HepG2 (cell line): Measurements from ENCODE around the gene MYBL2. TPM values are rescaled to one million over a fixed set of nuclear protein-coding genes. Genes with fewer than 3 reads are reported as not detected.

ENCODE experiments used
- CBX2 ChIP-seq, 2 experiments: fragments of 200-600 bp in 1 of 2; sonication (generic); formaldehyde crosslinking in 1 of 2; IDR thresholded peaks; 2 replicates each; pipeline versions ENCODE4 v1.7.0 to v1.8.1; 2018 to 2022; ENCODE audit warnings: low read depth in 2 of 2, low read length in 1 of 2, mild to moderate bottlenecking in 1 of 2, missing genetic modification reagents in 1 of 2
- EP300 ChIP-seq, 3 experiments: sonication (generic) in 1 of 3; formaldehyde crosslinking in 1 of 3; IDR thresholded peaks; 2 replicates each; pipeline versions ENCODE4 v1.5.1 to v1.6.1; 2011 to 2020; ENCODE audit warnings: low read depth in 2 of 3, low read length in 2 of 3, borderline replicate concordance in 1 of 3, improper control_type of control experiment in 1 of 3, mild to moderate bottlenecking in 1 of 3, missing genetic modification reagents in 1 of 3, moderate library complexity in 1 of 3
- ETS1 ChIP-seq: sonication (generic); formaldehyde crosslinking; IDR thresholded peaks from 2 replicates; pipeline ENCODE4 v1.4.0; 2020; ENCODE audit warnings: missing genetic modification reagents
- FOXO1 ChIP-seq: sonication (generic); formaldehyde crosslinking; IDR thresholded peaks from 2 replicates; pipeline ENCODE4 v1.4.0; 2020; ENCODE audit warnings: missing genetic modification reagents
- HMGXB3 ChIP-seq: sonication (generic); formaldehyde crosslinking; IDR thresholded peaks from 2 replicates; pipeline ENCODE4 v1.4.0; 2020; ENCODE audit warnings: missing genetic modification reagents, borderline replicate concordance
- HOXA5 ChIP-seq: sonication (generic); formaldehyde crosslinking; IDR thresholded peaks from 2 replicates; pipeline ENCODE4 v1.4.0; 2020; ENCODE audit warnings: missing genetic modification reagents
- KDM2A ChIP-seq: sonication (generic); formaldehyde crosslinking; IDR thresholded peaks from 2 replicates; pipeline ENCODE4 v1.4.0; 2020; ENCODE audit warnings: low read depth, missing genetic modification reagents, borderline replicate concordance
- MTA3 ChIP-seq: sonication (generic); formaldehyde crosslinking; IDR thresholded peaks from 2 replicates; pipeline ENCODE4 v1.4.0; 2020; ENCODE audit warnings: missing genetic modification reagents
- PAWR ChIP-seq: sonication (generic); formaldehyde crosslinking; IDR thresholded peaks from 2 replicates; pipeline ENCODE4 v1.4.0; 2020; ENCODE audit warnings: missing genetic modification reagents, mild to moderate bottlenecking, borderline replicate concordance
- PAXIP1 ChIP-seq: sonication (generic); formaldehyde crosslinking; conservative IDR thresholded peaks from 2 replicates; pipeline ENCODE4 v1.4.0; 2020; ENCODE audit warnings: mild to moderate bottlenecking, missing genetic modification reagents, moderate library complexity
- SIN3B ChIP-seq: fragments of 150-350 bp; IDR thresholded peaks from 2 replicates; pipeline ENCODE4 v1.6.1; 2014; ENCODE audit warnings: low read length
- TARDBP ChIP-seq: sonication (generic); formaldehyde crosslinking; IDR thresholded peaks from 2 replicates; pipeline ENCODE4 v1.8.0; 2022; ENCODE audit warnings: mild to moderate bottlenecking, missing genetic modification reagents
- TMF1 ChIP-seq: sonication (generic); formaldehyde crosslinking; IDR thresholded peaks from 2 replicates; pipeline ENCODE4 v1.8.1; 2022; ENCODE audit warnings: low read depth, missing genetic modification reagents
- ZC3H4 ChIP-seq: sonication (generic); formaldehyde crosslinking; IDR thresholded peaks from 2 replicates; pipeline ENCODE4 v1.4.0; 2020; ENCODE audit warnings: missing genetic modification reagents, borderline replicate concordance
- ZFP41 ChIP-seq: sonication (generic); formaldehyde crosslinking; IDR thresholded peaks from 2 replicates; pipeline ENCODE4 v1.4.0; 2020; ENCODE audit warnings: mild to moderate bottlenecking, missing genetic modification reagents, borderline replicate concordance
- ZNF17 ChIP-seq: sonication (generic); formaldehyde crosslinking; IDR thresholded peaks from 2 replicates; pipeline ENCODE4 v1.5.0; 2020; ENCODE audit warnings: mild to moderate bottlenecking, missing genetic modification reagents
- ZNF768 ChIP-seq: sonication (generic); formaldehyde crosslinking; IDR thresholded peaks from 2 replicates; pipeline ENCODE4 v1.4.0; 2020; ENCODE audit warnings: missing genetic modification reagents
- ZSCAN22 ChIP-seq: sonication (generic); formaldehyde crosslinking; IDR thresholded peaks from 2 replicates; pipeline ENCODE4 v1.4.0; 2020; ENCODE audit warnings: mild to moderate bottlenecking, missing genetic modification reagents
- ZZZ3 ChIP-seq: sonication (generic); formaldehyde crosslinking; IDR thresholded peaks from 2 replicates; pipeline ENCODE4 v1.4.0; 2020; ENCODE audit warnings: missing genetic modification reagents, mild to moderate bottlenecking, borderline replicate concordance
- polyA plus RNA-seq, 8 experiments: library from polyadenylated mRNA; depleted of rRNA in 3 of 8; stranded (reverse) in 7 of 8; unstranded in 1 of 8; fragments of >200 nt; fragmentation: Illumina TruSeq in 4 of 8; extraction: Trizol in 4 of 8; gene quantifications; 2 replicates each; pipeline versions ENCODE4 v1.2.1 to v1.2.3, GENCODE V29; 2011 to 2016; ENCODE audit warnings: low read depth in 4 of 8, missing spikeins in 1 of 8, mixed read lengths in 1 of 8; ENCODE audit not compliant: insufficient read depth in 1 of 8
- total RNA-seq, 5 experiments: library from RNA; depleted of rRNA; stranded (reverse); fragments of >200 nt; fragmentation: Illumina TruSeq; extraction: Trizol; gene quantifications; 2 replicates each; pipeline ENCODE4 v1.2.3, GENCODE V29; 2016; ENCODE audit warnings: low read depth in 1 of 5

The MYBL2 gene
- total and polyA plus RNA-seq, 2 of the 13 experiments (the other 11 are each of a cell fraction or from before 2014, with no cell fraction given): 11.9 to 66.2 TPM

- TF ChIP-seq ZZZ3 (peak; percentile 38; the same call in 1 of the 2 replicates), ZSCAN22 (CRISPR knock-in tag) (no peak), HMGXB3 (CRISPR knock-in tag) (no peak), ZFP41 (no peak), TMF1 (CRISPR knock-in tag) (peak; percentile 86), ZNF768 (CRISPR knock-in tag) (peak; percentile 54; the same call in 1 of the 2 replicates), MTA3 (CRISPR knock-in tag) (no peak), TARDBP (CRISPR knock-in tag) (peak; percentile 13; the same call in 1 of the 2 replicates), ZNF17 (CRISPR knock-in tag) (no peak), EP300 (IDR thresholded peaks at IDR 0.05; ENCODE audit: low read depth in 2 of 2, low read length in 2 of 2) (no peak), EP300 (CRISPR knock-in tag; IDR thresholded peaks at IDR 0.05; ENCODE audit: borderline replicate concordance) (no peak), PAWR (CRISPR knock-in tag) (no peak), CBX2 (IDR thresholded peaks at IDR 0.05; ENCODE audit: low read depth, low read length) (no peak), CBX2 (CRISPR knock-in tag; IDR thresholded peaks at IDR 0.05; ENCODE audit: low read depth) (no peak), ETS1 (peak; percentile 43; the same call in 1 of the 2 replicates), KDM2A (CRISPR knock-in tag) (no peak), PAXIP1 (no peak), SIN3B (peak; percentile 99), ZC3H4 (no peak), FOXO1 (CRISPR knock-in tag) (no peak; the same call in 1 of the 2 replicates), HOXA5 (peak; percentile 15; the same call in 1 of the 2 replicates)
Measured at GRCh38 chr20:43666376-43667328, at the start of gene MYBL2 (continued).
